ENCODE measurements around the gene CTSO.

The CTSO gene

DNA sequence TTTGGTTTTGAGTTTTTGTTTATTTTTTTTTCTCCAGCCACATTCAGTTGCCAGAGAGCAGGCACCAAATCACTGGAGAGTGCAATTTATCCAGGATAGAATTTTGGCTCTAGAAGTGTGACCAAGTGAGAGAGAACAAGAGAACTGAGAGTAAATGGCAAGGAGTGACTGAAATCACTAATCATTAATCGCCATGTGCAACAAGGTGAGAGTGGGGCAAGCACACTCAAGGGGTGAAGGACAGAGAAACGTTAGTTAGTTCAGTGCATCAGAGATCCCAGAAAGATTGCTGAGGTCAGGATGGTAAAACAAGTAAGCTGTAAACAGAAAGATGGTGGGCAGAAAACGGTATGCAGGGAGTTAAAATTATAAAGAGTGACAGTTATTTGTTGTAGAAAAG lies 69.8 kb downstream of the CTSO start:
- TF ChIP-seq, protein P1, sequence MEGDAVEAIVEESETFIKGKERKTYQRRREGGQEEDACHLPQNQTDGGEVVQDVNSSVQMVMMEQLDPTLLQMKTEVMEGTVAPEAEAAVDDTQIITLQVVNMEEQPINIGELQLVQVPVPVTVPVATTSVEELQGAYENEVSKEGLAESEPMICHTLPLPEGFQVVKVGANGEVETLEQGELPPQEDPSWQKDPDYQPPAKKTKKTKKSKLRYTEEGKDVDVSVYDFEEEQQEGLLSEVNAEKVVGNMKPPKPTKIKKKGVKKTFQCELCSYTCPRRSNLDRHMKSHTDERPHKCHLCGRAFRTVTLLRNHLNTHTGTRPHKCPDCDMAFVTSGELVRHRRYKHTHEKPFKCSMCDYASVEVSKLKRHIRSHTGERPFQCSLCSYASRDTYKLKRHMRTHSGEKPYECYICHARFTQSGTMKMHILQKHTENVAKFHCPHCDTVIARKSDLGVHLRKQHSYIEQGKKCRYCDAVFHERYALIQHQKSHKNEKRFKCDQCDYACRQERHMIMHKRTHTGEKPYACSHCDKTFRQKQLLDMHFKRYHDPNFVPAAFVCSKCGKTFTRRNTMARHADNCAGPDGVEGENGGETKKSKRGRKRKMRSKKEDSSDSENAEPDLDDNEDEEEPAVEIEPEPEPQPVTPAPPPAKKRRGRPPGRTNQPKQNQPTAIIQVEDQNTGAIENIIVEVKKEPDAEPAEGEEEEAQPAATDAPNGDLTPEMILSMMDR (IDR thresholded peaks at IDR 0.05; ENCODE audit: low read depth, low read length) = no peak
- H3K4me3 ChIP-seq (ENCODE audit: low read depth, low read length) = no peak overlapping the region
- H3K27ac ChIP-seq = no peak overlapping the region
- H3K27me3 ChIP-seq (ENCODE audit: insufficient read depth, low read depth, severe bottlenecking) = no peaks in the 10 kb centered on the region
- no peaks in the 10 kb centered on the region for H3K36me3 ChIP-seq
- H3K9me3 ChIP-seq (ENCODE audit: severe bottlenecking) = no peaks in the 10 kb centered on the region
- no peak for DNase-seq

DNA sequence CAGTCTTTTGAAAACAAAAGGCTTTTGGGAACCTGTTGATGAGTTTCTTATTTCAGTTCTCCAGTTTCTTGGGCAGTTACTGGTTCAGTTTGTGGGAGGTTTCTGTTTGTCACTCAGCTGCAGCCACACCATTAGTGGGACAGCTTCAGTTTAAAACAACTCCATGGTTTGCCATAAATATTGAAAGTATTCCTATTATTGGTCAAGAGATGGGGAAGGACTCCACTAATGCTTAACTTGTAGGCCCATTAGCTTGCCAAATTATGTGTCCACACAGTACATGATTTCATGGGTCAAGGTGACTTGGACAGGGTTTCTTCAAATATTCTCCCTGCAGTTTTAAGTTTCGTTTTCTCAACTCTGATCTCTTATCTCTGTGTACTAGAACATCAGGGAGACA lies 72.1 kb downstream of the CTSO start:
- TF ChIP-seq, protein P1 (IDR thresholded peaks at IDR 0.05; ENCODE audit: low read depth, low read length) = no peak
- Histone ChIP-seq H3K27me3 (ENCODE audit: insufficient read depth, low read depth, severe bottlenecking) (no peaks in the 10 kb centered on the region), H3K4me3 (ENCODE audit: low read depth, low read length) (no peak overlapping the region), H3K9me3 (ENCODE audit: severe bottlenecking) (no peaks in the 10 kb centered on the region), H3K27ac (no peak overlapping the region), H3K36me3 (no peaks in the 10 kb centered on the region)
- no peak for DNase-seq

DNA sequence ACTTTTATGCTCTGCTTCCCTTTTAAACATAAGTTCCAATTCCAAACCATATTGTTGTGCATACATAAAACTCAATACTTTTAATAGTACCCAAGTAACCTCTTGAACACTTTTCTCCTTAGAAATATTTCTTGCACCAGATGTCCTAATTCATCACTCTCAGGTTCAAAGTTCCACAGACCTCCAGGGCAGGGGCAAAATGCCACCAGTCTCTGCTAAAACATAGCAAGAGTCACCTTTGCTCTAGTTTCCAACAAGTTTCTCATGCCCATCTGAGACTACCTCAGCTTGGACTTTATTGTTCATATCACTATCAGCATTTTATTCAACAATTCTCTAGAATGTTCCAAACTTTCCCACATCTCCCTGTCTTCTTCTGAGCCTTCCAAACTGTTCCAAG lies 73.9 kb downstream of the CTSO start:
- DNase-seq = no peak
- TF ChIP-seq, protein P1 (IDR thresholded peaks at IDR 0.05; ENCODE audit: low read depth, low read length) = no peak
- Histone ChIP-seq H3K27me3 (ENCODE audit: insufficient read depth, low read depth, severe bottlenecking) (no peaks in the 10 kb centered on the region), H3K9me3 (ENCODE audit: severe bottlenecking) (peaks cover 10% of the 10 kb centered on the region), H3K27ac (no peak overlapping the region), H3K4me3 (ENCODE audit: low read depth, low read length) (no peak overlapping the region), H3K36me3 (no peaks in the 10 kb centered on the region)

DNA sequence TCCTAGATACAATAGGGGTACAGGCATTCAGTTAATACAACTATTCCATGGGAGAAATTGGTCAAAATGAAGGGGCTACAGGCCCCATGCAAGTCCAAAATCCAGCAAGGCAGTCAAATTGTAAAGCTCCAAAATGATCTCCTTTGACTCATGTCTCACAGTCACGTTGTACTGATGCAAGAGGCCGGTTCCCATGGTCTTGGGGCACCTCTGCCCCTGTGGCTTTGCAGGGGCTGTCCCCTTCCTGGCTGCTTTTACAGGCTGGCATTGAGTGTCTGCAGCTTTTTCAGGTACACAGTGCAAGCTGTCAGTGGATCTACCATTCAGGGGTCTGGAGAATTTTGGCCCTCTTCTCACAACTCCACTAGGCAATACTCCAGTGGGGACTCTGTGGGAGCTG lies 75.1 kb downstream of the CTSO start:
- Histone ChIP-seq H3K36me3 (no peaks in the 10 kb centered on the region), H3K4me3 (ENCODE audit: low read depth, low read length) (no peak overlapping the region), H3K27me3 (ENCODE audit: insufficient read depth, low read depth, severe bottlenecking) (no peaks in the 10 kb centered on the region), H3K9me3 (ENCODE audit: severe bottlenecking) (peaks cover 10% of the 10 kb centered on the region), H3K27ac (no peak overlapping the region)
- DNase-seq = no peak
- TF ChIP-seq, protein P1 (IDR thresholded peaks at IDR 0.05; ENCODE audit: low read depth, low read length) = no peak

DNA sequence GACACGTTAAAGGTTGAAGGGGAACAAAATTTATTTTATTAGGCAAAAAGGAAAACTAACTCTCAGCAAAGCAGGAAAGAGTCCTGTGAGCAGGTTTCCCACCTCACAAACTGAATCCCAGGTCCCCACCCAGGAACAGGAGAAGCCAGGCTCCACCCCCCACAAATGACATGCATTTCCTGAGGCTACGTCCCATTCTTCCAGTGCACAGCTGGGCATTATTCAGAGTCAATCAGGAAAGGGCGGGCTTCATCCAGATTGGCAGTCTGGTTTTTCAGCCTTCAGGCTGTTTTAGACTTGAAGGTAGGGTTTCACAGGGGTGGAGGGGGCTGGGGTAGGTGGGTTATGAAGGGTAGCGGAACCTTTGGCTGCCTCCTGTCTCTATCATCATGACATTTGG lies 75.7 kb downstream of the CTSO start:
- no peak for DNase-seq
- H3K36me3 ChIP-seq = no peaks in the 10 kb centered on the region

DNA sequence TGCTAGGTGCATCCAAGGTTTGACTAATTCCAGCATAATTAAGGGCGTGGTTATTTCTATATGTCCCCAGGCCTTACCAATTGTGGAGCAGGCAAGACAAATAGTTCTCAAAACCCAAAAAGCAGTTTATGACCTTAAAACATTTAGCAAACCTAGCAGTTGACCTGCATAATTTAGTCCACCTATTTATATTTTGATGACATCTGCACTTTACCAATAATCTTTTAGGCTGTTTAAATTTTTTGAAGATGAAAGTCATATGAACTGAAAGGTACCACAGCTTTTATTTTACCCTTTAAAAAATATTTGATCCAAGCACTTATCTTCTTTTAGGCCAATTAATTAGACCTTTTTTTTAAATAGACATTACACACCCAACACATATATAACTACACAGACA lies 77.8 kb downstream of the CTSO start:
- Histone ChIP-seq H3K27ac (no peak overlapping the region), H3K9me3 (ENCODE audit: severe bottlenecking) (peaks cover 10% of the 10 kb centered on the region), H3K4me3 (ENCODE audit: low read depth, low read length) (no peak overlapping the region), H3K27me3 (ENCODE audit: insufficient read depth, low read depth, severe bottlenecking) (no peaks in the 10 kb centered on the region), H3K36me3 (no peaks in the 10 kb centered on the region)
- DNase-seq = no peak
- TF ChIP-seq, protein P1 (IDR thresholded peaks at IDR 0.05; ENCODE audit: low read depth, low read length) = no peak

More for the DNA sequence above, 75.7 kb downstream of the CTSO start:
- Histone ChIP-seq H3K27me3 (ENCODE audit: insufficient read depth, low read depth, severe bottlenecking) (no peaks in the 10 kb centered on the region), H3K4me3 (ENCODE audit: low read depth, low read length) (no peak overlapping the region), H3K9me3 (ENCODE audit: severe bottlenecking) (peaks cover 10% of the 10 kb centered on the region), H3K27ac (no peak overlapping the region)
- TF ChIP-seq, protein P1 (IDR thresholded peaks at IDR 0.05; ENCODE audit: low read depth, low read length) = no peak
